Kidney (tissue), 14 donors: ENCODE measurements around the gene HMCES. TPM values are rescaled to one million over a fixed set of nuclear protein-coding genes. Genes with fewer than 3 reads are reported as not detected.

Experiments used
- DNase-seq, 5 donors: peaks; one replicate each; pipeline ENCODE4 v3.0.0-alpha.2; 2013 to 2020
- FAIRE-seq: peaks from 2 replicates; lab custom pipeline; 2012; peaks lifted over from hg19 to GRCh38; lab: Jason Lieb, UNC
- H3K27ac ChIP-seq, 2 donors: one replicate each; pipeline ENCODE4 v1.7.0; 2013; ENCODE audit warnings: low read depth in 2 of 2, low read length in 2 of 2, inconsistent platforms in 1 of 2
- H3K27me3 ChIP-seq: one replicate; pipeline ENCODE4 v1.7.1; 2013; ENCODE audit warnings: low read length, inconsistent platforms; ENCODE audit not compliant: control insufficient read depth, insufficient read depth
- H3K36me3 ChIP-seq, 3 donors: one replicate each; pipeline versions ENCODE4 v1.7.0 to v1.7.1; 2013; ENCODE audit warnings: low read length in 3 of 3, control low read depth in 1 of 3, inconsistent platforms in 1 of 3; ENCODE audit not compliant: insufficient read depth in 3 of 3, control insufficient read depth in 2 of 3
- H3K4me1 ChIP-seq, 3 donors: one replicate each; pipeline versions ENCODE4 v1.7.0 to v1.7.1; 2013; ENCODE audit warnings: low read length in 3 of 3, inconsistent platforms in 1 of 3, low read depth in 1 of 3; ENCODE audit not compliant: control insufficient read depth in 2 of 3, insufficient read depth in 2 of 3
- H3K4me3 ChIP-seq, 3 donors: one replicate each; pipeline versions ENCODE4 v1.7.0 to v1.8.1; 2013; ENCODE audit warnings: low read length in 3 of 3, control low read depth in 1 of 3, inconsistent platforms in 1 of 3
- H3K9ac ChIP-seq, 3 donors: one replicate each; pipeline versions ENCODE4 v1.7.0 to v1.7.1; 2013; ENCODE audit warnings: low read length in 3 of 3, control low read depth in 1 of 3, inconsistent platforms in 1 of 3
- H3K9me3 ChIP-seq, 3 donors: one replicate each; pipeline versions ENCODE4 v1.7.0 to v1.7.1; 2013; ENCODE audit warnings: low read length in 3 of 3, control low read depth in 1 of 3, inconsistent platforms in 1 of 3; ENCODE audit not compliant: control insufficient read depth in 2 of 3, insufficient read depth in 1 of 3
- CTCF ChIP-seq: IDR thresholded peaks from 3 replicates; pipeline ENCODE4 v1.5.1; 2012; ENCODE audit warnings: mild to moderate bottlenecking, moderate library complexity, borderline replicate concordance; ENCODE audit not compliant: insufficient read depth; ENCODE audit errors: extremely low read depth
- intact Hi-C: fragments of 100-400 bp; cut with DNase I; formaldehyde crosslinking; loops from one replicate; pipeline ENCODE4 v1.11.1; 2022
- polyA plus RNA-seq: library from polyadenylated mRNA; stranded (reverse); fragments of 350-450 nt; fragmentation: Illumina TruSeq; extraction: RNeasy Lipid Tissue Mini Kit (QIAGEN cat#74804); gene quantifications from one replicate; pipeline ENCODE4 v1.2.3, GENCODE V29; 2014; ENCODE audit warnings: low read depth, low replicate concordance; ENCODE audit not compliant: insufficient read depth
- total RNA-seq: library from RNA; stranded (reverse); fragmentation: NEBNext Ultra II Directional; extraction: Animal tissue kit (Norgen Biotek cat#: 25700); gene quantifications from one replicate; pipeline ENCODE4 v1.2.1, GENCODE V29; 2021
- donor health status: control.
- donor health status: control.
- donor health status: control.
- donor health status: control.
- donor health status: control.
- donor health status: DM: yes; HTN: yes; CAD: no.
- donor health status: Normal renal cell carcinoma (clear cell type).

The HMCES gene
- total and polyA plus RNA-seq, 2 donors from 2014 or later, result 37.4 to 40.1 TPM

GRCh38 chr3:129234441-129234840 is 44.2 kb upstream of the HMCES start:
- no peak for TF ChIP-seq CTCF

GRCh38 chr3:129235344-129235917 is 43.2 kb upstream of the HMCES start:
- H3K27ac ChIP-seq, result no peak overlapping the region
- H3K4me1 ChIP-seq, result no peaks in the 10 kb centered on the region
- intact Hi-C loops, result no loop called here
- H3K9me3 ChIP-seq, result no peaks in the 10 kb centered on the region
- no peak for DNase-seq
- no peak overlapping the region for H3K4me3 ChIP-seq
- FAIRE-seq, result no peak
- no peaks in the 10 kb centered on the region for H3K27me3 ChIP-seq
- H3K9ac ChIP-seq, result no peak overlapping the region
- TF ChIP-seq CTCF, result no peak
- H3K36me3 ChIP-seq, result no peaks in the 10 kb centered on the region

More at GRCh38 chr3:129234441-129234840, 44.2 kb upstream of the HMCES start:
- no peak overlapping the region for H3K9ac ChIP-seq
- peaks cover 0 to 2% (median 0%) of the 10 kb centered on the region in 3 donors for H3K4me1 ChIP-seq
- H3K4me3 ChIP-seq, result no peak overlapping the region
- H3K36me3 ChIP-seq, result no peaks in the 10 kb centered on the region
- H3K27me3 ChIP-seq, result no peaks in the 10 kb centered on the region
- DNase-seq (no peak), FAIRE-seq (no peak)
- H3K9me3 ChIP-seq, result no peaks in the 10 kb centered on the region
- intact Hi-C loops, result no loop called here
- no peak overlapping the region for H3K27ac ChIP-seq

- FAIRE-seq, result no peak
- intact Hi-C loops, result no loop called here
- Histone ChIP-seq H3K9ac (no peak overlapping the region), H3K9me3 (no peaks in the 10 kb centered on the region), H3K27me3 (no peaks in the 10 kb centered on the region), H3K4me3 (no peak overlapping the region), H3K4me1 (no peaks in the 10 kb centered on the region), H3K36me3 (no peaks in the 10 kb centered on the region), H3K27ac (no peak overlapping the region)
- TF ChIP-seq CTCF, result no peak
- no peak for DNase-seq
Observed at GRCh38 chr3:129238945-129239705, 39.5 kb upstream of the HMCES start.
